DOHH2 (cell line): ENCODE results near the gene HECA.
"Not testable (repeated sequence)": the region's sequence is repeated elsewhere in the genome, so short reads cannot be mapped to it uniquely, and the experiment has no call there.

Experiments used
- CTCF ChIP-seq: fragments of 200-600 bp; sonication (generic); IDR thresholded peaks from one replicate; pipeline ENCODE4 v1.5.1; 2014; ENCODE audit warnings: antibody characterized with exemption, mild to moderate bottlenecking, low read depth, low read length; ENCODE audit not compliant: poor library complexity, severe bottlenecking
- EZH2phosphoT487 ChIP-seq: fragments of 200-600 bp; sonication (generic); IDR thresholded peaks from 2 replicates; pipeline ENCODE4 v1.6.1; 2017; ENCODE audit warnings: borderline replicate concordance, mild to moderate bottlenecking, antibody characterized with exemption, low read length, moderate library complexity, mixed read lengths

DNA sequence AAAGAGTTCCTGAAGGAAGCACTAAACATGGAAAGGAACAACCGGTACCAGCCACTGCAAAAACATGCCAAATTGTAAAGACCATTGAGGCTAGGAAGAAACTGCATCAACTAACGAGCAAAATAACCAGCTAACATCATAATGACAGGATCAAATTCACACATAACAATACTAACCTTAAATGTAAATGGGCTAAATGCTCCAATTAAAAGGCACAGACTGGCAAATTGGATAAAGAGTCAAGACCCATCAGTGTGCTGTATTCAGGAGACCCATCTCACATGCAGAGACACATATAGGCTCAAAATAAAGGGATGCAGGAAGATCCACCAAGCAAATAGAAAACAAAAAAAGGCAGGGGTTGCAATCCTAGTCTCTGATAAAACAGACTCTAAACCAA, 77.6 kb downstream of the HECA start:
- not testable (repeated sequence) for TF ChIP-seq CTCF, EZH2phosphoT487
